ES-I3 (cell line): ENCODE measurements around the gene KMT2C.
"Not testable (repeated sequence)": the region's sequence is repeated elsewhere in the genome, so short reads cannot be mapped to it uniquely, and the experiment has no call there.

Source experiments
- H3K36me3 ChIP-seq: 2 replicates; pipeline ENCODE4 v1.6.1; 2013; ENCODE audit warnings: mild to moderate bottlenecking, low read length, control low read depth, moderate library complexity; ENCODE audit not compliant: insufficient read depth
- H3K4me1 ChIP-seq: 2 replicates; pipeline ENCODE4 v1.6.1; 2013; ENCODE audit warnings: mild to moderate bottlenecking, control low read depth, low read length; ENCODE audit not compliant: insufficient read depth
- H3K9ac ChIP-seq: 2 replicates; pipeline ENCODE4 v1.6.1; 2013; ENCODE audit warnings: low read depth, mild to moderate bottlenecking, low read length, moderate library complexity
- H3K9me3 ChIP-seq: 2 replicates; pipeline ENCODE4 v1.6.1; 2013; ENCODE audit warnings: mild to moderate bottlenecking, low read length, moderate library complexity; ENCODE audit not compliant: control insufficient read depth, insufficient read depth

The KMT2C gene

GRCh38 chr7:152234421-152234820, 201.4 kb downstream of the KMT2C start:
- H3K9me3 ChIP-seq, H3K4me1 ChIP-seq, H3K36me3 ChIP-seq, H3K9ac ChIP-seq: not testable (repeated sequence)

DNA sequence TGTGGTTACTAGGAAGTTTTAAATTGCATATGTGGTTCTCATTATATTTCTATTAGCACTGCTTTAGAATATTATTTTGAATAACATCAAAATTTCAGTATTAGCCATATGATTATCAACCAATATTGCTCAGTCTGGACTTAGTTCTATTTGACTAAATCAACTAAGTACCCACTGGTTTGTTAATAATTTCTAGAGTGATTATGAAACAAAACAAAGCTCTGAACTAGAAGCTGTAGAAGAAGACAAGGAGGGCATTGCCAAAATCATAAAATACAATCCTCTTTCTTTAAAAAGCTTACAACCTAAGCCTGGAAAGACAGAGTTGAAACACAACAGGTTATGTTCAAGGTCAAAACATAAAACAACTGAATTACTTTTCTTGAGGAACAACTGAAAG, 204.7 kb downstream of the KMT2C start:
- H3K4me1 ChIP-seq = no peaks in the 10 kb centered on the region
- no peaks in the 10 kb centered on the region for H3K9me3 ChIP-seq
- no peak overlapping the region for H3K9ac ChIP-seq
- H3K36me3 ChIP-seq = no peaks in the 10 kb centered on the region

DNA sequence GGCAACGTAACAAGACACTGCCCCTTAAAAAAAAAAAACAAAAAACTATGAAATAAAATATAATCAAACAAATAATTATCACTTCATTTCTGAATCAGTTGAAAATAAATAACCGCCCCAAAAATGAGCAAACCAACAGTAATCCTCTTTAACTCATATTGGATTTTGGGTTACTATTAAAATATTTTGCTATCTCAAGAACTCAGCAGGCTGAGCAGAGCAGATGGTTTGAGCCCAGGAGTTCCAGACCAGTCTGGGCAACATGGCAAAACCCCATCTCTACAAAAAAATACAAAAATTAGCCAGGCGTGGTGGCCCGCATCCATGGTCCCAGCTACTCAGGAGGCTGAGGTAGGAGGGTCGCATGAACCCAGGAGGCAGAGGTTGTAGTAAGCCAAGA, 216.2 kb downstream of the KMT2C start:
- H3K9ac ChIP-seq, H3K4me1 ChIP-seq, H3K36me3 ChIP-seq, H3K9me3 ChIP-seq: not testable (repeated sequence)

DNA sequence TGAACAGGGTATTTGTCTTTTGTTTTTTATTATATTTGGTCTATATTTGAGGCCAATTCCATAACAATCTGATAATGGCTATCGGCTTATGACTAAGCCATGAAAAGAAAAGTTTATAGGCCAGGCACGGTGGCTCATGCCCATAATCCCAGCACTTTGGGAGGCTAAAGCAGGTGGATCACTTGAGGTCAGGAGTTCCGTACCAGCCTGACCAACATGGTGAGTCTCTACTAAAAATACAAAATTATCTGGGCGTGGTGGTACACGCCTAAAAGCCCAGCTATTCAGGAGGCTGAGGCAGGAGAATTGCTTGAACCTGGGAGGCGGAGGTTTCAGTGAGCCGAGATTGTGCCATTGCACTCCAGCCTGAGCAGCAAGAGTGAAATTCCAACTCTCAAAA, 227.0 kb downstream of the KMT2C start:
- not testable (repeated sequence) for H3K36me3 ChIP-seq, H3K9me3 ChIP-seq, H3K9ac ChIP-seq, H3K4me1 ChIP-seq

- not testable (repeated sequence) for H3K4me1 ChIP-seq, H3K9ac ChIP-seq, H3K9me3 ChIP-seq, H3K36me3 ChIP-seq
Measured at GRCh38 chr7:152204417-152204816, 231.4 kb downstream of the KMT2C start.

GRCh38 chr7:152203095-152203494, 232.7 kb downstream of the KMT2C start:
- H3K9me3 ChIP-seq = no peaks in the 10 kb centered on the region
- H3K9ac ChIP-seq = no peak overlapping the region
- no peaks in the 10 kb centered on the region; the same call in 1 of the 2 replicates for H3K4me1 ChIP-seq
- H3K36me3 ChIP-seq = no peaks in the 10 kb centered on the region

- no peak overlapping the region for H3K9ac ChIP-seq
- no peaks in the 10 kb centered on the region for H3K36me3 ChIP-seq
- no peaks in the 10 kb centered on the region; the same call in 1 of the 2 replicates for H3K4me1 ChIP-seq
- no peaks in the 10 kb centered on the region for H3K9me3 ChIP-seq
Measured at GRCh38 chr7:152202056-152202455, 233.7 kb downstream of the KMT2C start.

GRCh38 chr7:152200395-152200794, 235.4 kb downstream of the KMT2C start:
- no peaks in the 10 kb centered on the region for H3K9me3 ChIP-seq
- no peak overlapping the region for H3K9ac ChIP-seq
- H3K4me1 ChIP-seq = no peaks in the 10 kb centered on the region; the same call in 1 of the 2 replicates
- H3K36me3 ChIP-seq = no peaks in the 10 kb centered on the region

GRCh38 chr7:152196391-152196790, 239.4 kb downstream of the KMT2C start:
- Histone ChIP-seq H3K9me3 (no peaks in the 10 kb centered on the region), H3K4me1 (no peaks in the 10 kb centered on the region; the same call in 1 of the 2 replicates), H3K36me3 (peaks cover 7% of the 10 kb centered on the region), H3K9ac (no peak overlapping the region)

- Histone ChIP-seq H3K36me3 (peaks cover 7% of the 10 kb centered on the region), H3K9me3 (no peaks in the 10 kb centered on the region)
Measured at GRCh38 chr7:152193880-152194279, 241.9 kb downstream of the KMT2C start.

GRCh38 chr7:152189061-152189460, 246.7 kb downstream of the KMT2C start:
- H3K9me3 ChIP-seq = no peaks in the 10 kb centered on the region
- H3K36me3 ChIP-seq = peaks cover 7% of the 10 kb centered on the region
- no peak overlapping the region for H3K9ac ChIP-seq
- H3K4me1 ChIP-seq = no peaks in the 10 kb centered on the region

More at GRCh38 chr7:152193880-152194279, 241.9 kb downstream of the KMT2C start:
- no peaks in the 10 kb centered on the region for H3K4me1 ChIP-seq
- H3K9ac ChIP-seq = no peak overlapping the region

DNA sequence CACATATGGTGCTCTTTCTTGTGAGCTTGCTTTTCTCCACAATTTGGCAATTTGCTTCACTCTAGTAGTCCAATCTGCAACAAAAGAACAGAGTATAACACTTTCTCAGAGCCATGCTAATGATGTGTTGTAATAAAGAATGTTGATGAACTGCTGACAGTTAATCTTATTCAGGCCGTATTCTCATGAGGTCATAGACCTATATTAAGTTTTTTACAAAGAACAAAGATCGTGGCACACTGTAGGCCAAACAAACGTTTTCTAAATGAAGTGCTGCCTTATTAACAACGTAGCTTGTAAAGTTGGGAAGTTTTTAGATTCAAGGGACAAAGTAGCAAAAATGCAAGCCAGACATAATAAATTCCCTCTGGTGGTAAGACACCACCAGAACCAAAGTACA, 250.2 kb downstream of the KMT2C start:
- peaks cover 8% of the 10 kb centered on the region; the same call in 1 of the 2 replicates for H3K36me3 ChIP-seq
- H3K4me1 ChIP-seq = no peaks in the 10 kb centered on the region
- no peaks in the 10 kb centered on the region for H3K9me3 ChIP-seq
- no peak overlapping the region for H3K9ac ChIP-seq

DNA sequence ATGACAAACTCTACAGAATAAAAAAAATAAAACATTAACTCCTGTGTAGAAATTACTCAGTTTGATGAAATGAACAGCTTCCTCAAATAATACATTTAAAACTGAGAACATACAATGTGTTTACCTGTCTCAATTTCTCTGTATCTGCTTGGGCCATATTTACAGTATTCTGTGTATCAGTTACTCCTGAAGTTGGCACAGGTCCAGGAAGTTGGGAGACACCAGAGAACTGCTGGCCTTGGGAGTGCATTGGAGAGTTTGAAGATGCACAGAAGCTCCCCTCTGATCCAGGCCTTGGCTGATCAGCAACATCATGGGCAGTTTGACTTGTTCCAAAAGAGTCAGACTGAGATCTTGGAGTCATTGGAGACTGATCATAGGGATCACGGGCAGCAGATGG, 255.2 kb downstream of the KMT2C start:
- H3K4me1 ChIP-seq = no peaks in the 10 kb centered on the region
- no peaks in the 10 kb centered on the region for H3K9me3 ChIP-seq
- H3K9ac ChIP-seq = no peak overlapping the region
- H3K36me3 ChIP-seq = peaks cover 18% of the 10 kb centered on the region

- Histone ChIP-seq H3K4me1 (no peaks in the 10 kb centered on the region), H3K36me3 (peaks cover 18% of the 10 kb centered on the region), H3K9me3 (no peaks in the 10 kb centered on the region), H3K9ac (no peak overlapping the region)
Measured at GRCh38 chr7:152180048-152180447, 255.8 kb downstream of the KMT2C start.

DNA sequence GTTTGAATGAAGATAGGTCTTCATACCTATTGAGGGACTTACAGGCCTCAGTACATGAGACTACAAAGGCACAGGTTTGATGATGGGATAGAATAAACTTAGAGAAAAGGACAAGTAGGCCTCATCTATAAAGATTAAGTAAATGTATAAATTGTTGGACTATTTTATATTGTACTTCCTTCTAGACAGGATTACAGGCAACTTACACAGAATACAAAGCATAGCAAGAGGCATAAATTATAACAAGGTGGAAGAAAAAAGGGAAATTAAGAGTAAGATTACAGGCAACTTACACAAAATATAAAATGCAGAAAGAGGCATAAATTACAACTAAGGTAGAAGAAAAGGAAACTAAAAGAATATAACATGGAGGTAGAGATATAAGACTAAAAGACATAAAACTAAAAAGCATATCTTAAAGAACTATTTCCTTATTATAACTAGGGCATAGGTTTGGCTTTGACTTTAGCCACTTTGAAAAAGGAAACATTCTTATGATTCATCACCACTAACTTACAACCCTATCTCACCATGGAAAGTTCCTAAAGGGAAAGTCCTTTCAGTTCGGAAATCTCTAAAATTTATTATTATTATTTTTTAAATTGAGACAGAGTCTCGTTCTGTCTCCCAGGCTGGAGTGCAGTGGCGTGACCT, 257.3 kb downstream of the KMT2C start:
- no peaks in the 10 kb centered on the region for H3K9me3 ChIP-seq
- H3K9ac ChIP-seq = no peak overlapping the region
- H3K36me3 ChIP-seq = peaks cover 18% of the 10 kb centered on the region
- H3K4me1 ChIP-seq = no peaks in the 10 kb centered on the region
